ENCODE measurements around the gene CAPN13.

DNA sequence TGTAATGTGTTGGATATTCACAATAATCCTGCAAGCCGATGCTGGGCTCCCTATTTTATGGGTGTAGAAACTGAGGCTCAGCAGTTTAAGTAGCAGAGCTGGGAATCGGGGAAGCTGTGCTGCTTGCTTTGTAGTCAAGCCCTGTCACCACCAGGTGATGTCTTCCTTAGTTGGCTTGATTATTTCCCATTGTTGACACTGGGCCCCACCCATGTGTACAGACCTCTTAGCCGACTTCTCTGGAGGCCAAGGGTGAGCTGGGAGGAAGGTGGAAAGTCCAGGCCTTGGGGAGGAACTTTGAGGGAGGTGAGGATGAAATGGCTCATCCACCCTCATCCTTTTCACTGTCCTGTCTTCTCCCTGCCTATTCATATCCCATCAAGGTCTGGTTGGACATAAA, 60.0 kb downstream of the CAPN13 start:
- TF ChIP-seq, protein P1, sequence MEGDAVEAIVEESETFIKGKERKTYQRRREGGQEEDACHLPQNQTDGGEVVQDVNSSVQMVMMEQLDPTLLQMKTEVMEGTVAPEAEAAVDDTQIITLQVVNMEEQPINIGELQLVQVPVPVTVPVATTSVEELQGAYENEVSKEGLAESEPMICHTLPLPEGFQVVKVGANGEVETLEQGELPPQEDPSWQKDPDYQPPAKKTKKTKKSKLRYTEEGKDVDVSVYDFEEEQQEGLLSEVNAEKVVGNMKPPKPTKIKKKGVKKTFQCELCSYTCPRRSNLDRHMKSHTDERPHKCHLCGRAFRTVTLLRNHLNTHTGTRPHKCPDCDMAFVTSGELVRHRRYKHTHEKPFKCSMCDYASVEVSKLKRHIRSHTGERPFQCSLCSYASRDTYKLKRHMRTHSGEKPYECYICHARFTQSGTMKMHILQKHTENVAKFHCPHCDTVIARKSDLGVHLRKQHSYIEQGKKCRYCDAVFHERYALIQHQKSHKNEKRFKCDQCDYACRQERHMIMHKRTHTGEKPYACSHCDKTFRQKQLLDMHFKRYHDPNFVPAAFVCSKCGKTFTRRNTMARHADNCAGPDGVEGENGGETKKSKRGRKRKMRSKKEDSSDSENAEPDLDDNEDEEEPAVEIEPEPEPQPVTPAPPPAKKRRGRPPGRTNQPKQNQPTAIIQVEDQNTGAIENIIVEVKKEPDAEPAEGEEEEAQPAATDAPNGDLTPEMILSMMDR (IDR thresholded peaks at IDR 0.05), result no peak
- TF ChIP-seq POLR2A (IDR thresholded peaks at IDR 0.05), result no peak

All from heart left ventricle (tissue), 13 donors.